HepG2 (cell line): Measurements from ENCODE around the gene PARD3.

ENCODE experiments used
- EP300 ChIP-seq, 3 experiments: sonication (generic) in 1 of 3; formaldehyde crosslinking in 1 of 3; IDR thresholded peaks; 2 replicates each; pipeline versions ENCODE4 v1.5.1 to v1.6.1; 2011 to 2020; ENCODE audit warnings: low read depth in 2 of 3, low read length in 2 of 3, borderline replicate concordance in 1 of 3, improper control_type of control experiment in 1 of 3, mild to moderate bottlenecking in 1 of 3, missing genetic modification reagents in 1 of 3, moderate library complexity in 1 of 3
- GFI1 ChIP-seq: sonication (generic); formaldehyde crosslinking; IDR thresholded peaks from 2 replicates; pipeline ENCODE4 v1.5.0; 2020; ENCODE audit warnings: missing genetic modification reagents, mild to moderate bottlenecking, borderline replicate concordance
- HDAC2 ChIP-seq: sonication (generic); formaldehyde crosslinking; IDR thresholded peaks from 2 replicates; pipeline ENCODE4 v1.4.0; 2020; ENCODE audit warnings: missing genetic modification reagents
- MAZ ChIP-seq, 2 experiments: sonication (generic) in 1 of 2; formaldehyde crosslinking in 1 of 2; IDR thresholded peaks; 2 replicates each; pipeline versions ENCODE4 v1.5.0 to v1.6.1; 2012 to 2020; ENCODE audit warnings: low read depth in 2 of 2, mild to moderate bottlenecking in 2 of 2, borderline replicate concordance in 1 of 2, improper control_type of control experiment in 1 of 2, low read length in 1 of 2, missing genetic modification reagents in 1 of 2, moderate library complexity in 1 of 2
- NKX3-1 ChIP-seq: sonication (generic); formaldehyde crosslinking; IDR thresholded peaks from 2 replicates; pipeline ENCODE4 v1.5.0; 2020; ENCODE audit warnings: missing genetic modification reagents
- SMAD3 ChIP-seq: sonication (generic); formaldehyde crosslinking; IDR thresholded peaks from 2 replicates; pipeline ENCODE4 v1.4.0; 2020; ENCODE audit warnings: missing genetic modification reagents
- SP1 ChIP-seq, 2 experiments: fragments of 450-650 bp in 1 of 2; sonication (generic) in 1 of 2; formaldehyde crosslinking in 1 of 2; IDR thresholded peaks; 2 replicates each; pipeline versions ENCODE4 v1.4.0 to v1.6.1; 2016 to 2020; ENCODE audit warnings: missing genetic modification reagents in 1 of 2
- SP2 ChIP-seq: sonication (generic); formaldehyde crosslinking; IDR thresholded peaks from 2 replicates; pipeline ENCODE4 v1.5.1; 2020; ENCODE audit warnings: mild to moderate bottlenecking, missing genetic modification reagents
- ZBTB21 ChIP-seq: sonication (generic); formaldehyde crosslinking; IDR thresholded peaks from 2 replicates; pipeline ENCODE4 v1.4.0; 2020; ENCODE audit warnings: missing genetic modification reagents
- ZNF543 ChIP-seq: sonication (generic); formaldehyde crosslinking; IDR thresholded peaks from 2 replicates; pipeline ENCODE4 v1.4.0; 2020; ENCODE audit warnings: mild to moderate bottlenecking, missing genetic modification reagents
- ZNF670 ChIP-seq: sonication (generic); formaldehyde crosslinking; IDR thresholded peaks from 2 replicates; pipeline ENCODE4 v1.8.0; 2022; ENCODE audit warnings: mild to moderate bottlenecking, missing genetic modification reagents, borderline replicate concordance
- TF ChIP-seq, protein P1 (sequence below): sonication (generic); formaldehyde crosslinking; IDR thresholded peaks from 2 replicates; pipeline ENCODE4 v1.4.0; 2020; ENCODE audit warnings: mild to moderate bottlenecking, missing genetic modification reagents
- TF ChIP-seq, protein P2 (sequence below): sonication (generic); formaldehyde crosslinking; IDR thresholded peaks from 2 replicates; pipeline ENCODE4 v1.5.0; 2020; ENCODE audit warnings: mild to moderate bottlenecking, missing genetic modification reagents, moderate library complexity
- TF ChIP-seq, protein P3 (sequence below): sonication (generic); formaldehyde crosslinking; IDR thresholded peaks from 2 replicates; pipeline ENCODE4 v1.8.1; 2022; ENCODE audit warnings: low read depth, mild to moderate bottlenecking, missing genetic modification reagents

- TF ChIP-seq SMAD3 (CRISPR knock-in tag) (no peak), EP300 (IDR thresholded peaks at IDR 0.05; ENCODE audit: low read depth in 2 of 2, low read length in 2 of 2) (no peak), EP300 (CRISPR knock-in tag; IDR thresholded peaks at IDR 0.05; ENCODE audit: borderline replicate concordance) (no peak), SP2 (CRISPR knock-in tag) (no peak), GFI1 (CRISPR knock-in tag) (no peak), ZNF543 (CRISPR knock-in tag) (no peak), NKX3-1 (CRISPR knock-in tag) (no peak), SP1 (IDR thresholded peaks at IDR 0.05) (no peak), SP1 (CRISPR knock-in tag; IDR thresholded peaks at IDR 0.05) (no peak), HDAC2 (CRISPR knock-in tag) (no peak), ZNF670 (CRISPR knock-in tag) (no peak), MAZ (IDR thresholded peaks at IDR 0.05; ENCODE audit: borderline replicate concordance, low read depth, low read length) (no peak), MAZ (CRISPR knock-in tag; IDR thresholded peaks at IDR 0.05; ENCODE audit: low read depth) (no peak), ZBTB21 (CRISPR knock-in tag) (no peak)
- TF ChIP-seq, protein P1, sequence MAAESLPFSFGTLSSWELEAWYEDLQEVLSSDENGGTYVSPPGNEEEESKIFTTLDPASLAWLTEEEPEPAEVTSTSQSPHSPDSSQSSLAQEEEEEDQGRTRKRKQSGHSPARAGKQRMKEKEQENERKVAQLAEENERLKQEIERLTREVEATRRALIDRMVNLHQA (CRISPR knock-in tag), result no peak
- TF ChIP-seq, protein P2, sequence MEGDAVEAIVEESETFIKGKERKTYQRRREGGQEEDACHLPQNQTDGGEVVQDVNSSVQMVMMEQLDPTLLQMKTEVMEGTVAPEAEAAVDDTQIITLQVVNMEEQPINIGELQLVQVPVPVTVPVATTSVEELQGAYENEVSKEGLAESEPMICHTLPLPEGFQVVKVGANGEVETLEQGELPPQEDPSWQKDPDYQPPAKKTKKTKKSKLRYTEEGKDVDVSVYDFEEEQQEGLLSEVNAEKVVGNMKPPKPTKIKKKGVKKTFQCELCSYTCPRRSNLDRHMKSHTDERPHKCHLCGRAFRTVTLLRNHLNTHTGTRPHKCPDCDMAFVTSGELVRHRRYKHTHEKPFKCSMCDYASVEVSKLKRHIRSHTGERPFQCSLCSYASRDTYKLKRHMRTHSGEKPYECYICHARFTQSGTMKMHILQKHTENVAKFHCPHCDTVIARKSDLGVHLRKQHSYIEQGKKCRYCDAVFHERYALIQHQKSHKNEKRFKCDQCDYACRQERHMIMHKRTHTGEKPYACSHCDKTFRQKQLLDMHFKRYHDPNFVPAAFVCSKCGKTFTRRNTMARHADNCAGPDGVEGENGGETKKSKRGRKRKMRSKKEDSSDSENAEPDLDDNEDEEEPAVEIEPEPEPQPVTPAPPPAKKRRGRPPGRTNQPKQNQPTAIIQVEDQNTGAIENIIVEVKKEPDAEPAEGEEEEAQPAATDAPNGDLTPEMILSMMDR (CRISPR knock-in tag), result no peak
- TF ChIP-seq, protein P3, sequence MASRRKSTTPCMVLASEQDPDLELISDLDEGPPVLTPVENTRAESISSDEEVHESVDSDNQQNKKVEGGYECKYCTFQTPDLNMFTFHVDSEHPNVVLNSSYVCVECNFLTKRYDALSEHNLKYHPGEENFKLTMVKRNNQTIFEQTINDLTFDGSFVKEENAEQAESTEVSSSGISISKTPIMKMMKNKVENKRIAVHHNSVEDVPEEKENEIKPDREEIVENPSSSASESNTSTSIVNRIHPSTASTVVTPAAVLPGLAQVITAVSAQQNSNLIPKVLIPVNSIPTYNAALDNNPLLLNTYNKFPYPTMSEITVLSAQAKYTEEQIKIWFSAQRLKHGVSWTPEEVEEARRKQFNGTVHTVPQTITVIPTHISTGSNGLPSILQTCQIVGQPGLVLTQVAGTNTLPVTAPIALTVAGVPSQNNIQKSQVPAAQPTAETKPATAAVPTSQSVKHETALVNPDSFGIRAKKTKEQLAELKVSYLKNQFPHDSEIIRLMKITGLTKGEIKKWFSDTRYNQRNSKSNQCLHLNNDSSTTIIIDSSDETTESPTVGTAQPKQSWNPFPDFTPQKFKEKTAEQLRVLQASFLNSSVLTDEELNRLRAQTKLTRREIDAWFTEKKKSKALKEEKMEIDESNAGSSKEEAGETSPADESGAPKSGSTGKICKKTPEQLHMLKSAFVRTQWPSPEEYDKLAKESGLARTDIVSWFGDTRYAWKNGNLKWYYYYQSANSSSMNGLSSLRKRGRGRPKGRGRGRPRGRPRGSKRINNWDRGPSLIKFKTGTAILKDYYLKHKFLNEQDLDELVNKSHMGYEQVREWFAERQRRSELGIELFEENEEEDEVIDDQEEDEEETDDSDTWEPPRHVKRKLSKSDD (CRISPR knock-in tag), result no peak
Observed at GRCh38 chr10:34235164-34235832, 579.8 kb downstream of the PARD3 start.
